ENCODE measurements around the gene LRRTM2.

The LRRTM2 gene

GRCh38 chr5:138837160-138837559 is 38.0 kb downstream of the LRRTM2 start:
- TF ChIP-seq ZBTB7A (IDR thresholded peaks at IDR 0.05; ENCODE audit: low read depth): no peak
- no peak for TF ChIP-seq TAF1 (IDR thresholded peaks at IDR 0.05; ENCODE audit: low read depth)
- no peak for TF ChIP-seq CREB1 (IDR thresholded peaks at IDR 0.05; ENCODE audit: low read depth)
- no peak for TF ChIP-seq YY1 (IDR thresholded peaks at IDR 0.05; ENCODE audit: low read depth)
- no peak for TF ChIP-seq FOXM1 (IDR thresholded peaks at IDR 0.05; ENCODE audit: borderline replicate concordance, low read depth)
- no peak for TF ChIP-seq EP300 (IDR thresholded peaks at IDR 0.05; ENCODE audit: borderline replicate concordance)
- TF ChIP-seq REST (IDR thresholded peaks at IDR 0.05; ENCODE audit: low read depth): no peak
- TF ChIP-seq RAD21 (IDR thresholded peaks at IDR 0.05; ENCODE audit: low read depth): no peak

GRCh38 chr5:138833726-138834480 is 41.2 kb downstream of the LRRTM2 start:
- TF ChIP-seq ZBTB7A (IDR thresholded peaks at IDR 0.05; ENCODE audit: low read depth) (no peak), USF1 (IDR thresholded peaks at IDR 0.05) (no peak), REST (IDR thresholded peaks at IDR 0.05; ENCODE audit: low read depth) (no peak), TCF12 (IDR thresholded peaks at IDR 0.05; ENCODE audit: low read depth) (no peak), MAX (IDR thresholded peaks at IDR 0.05) (no peak), RAD21 (IDR thresholded peaks at IDR 0.05; ENCODE audit: low read depth) (no peak), EGR1 (IDR thresholded peaks at IDR 0.05) (no peak), TEAD4 (IDR thresholded peaks at IDR 0.05) (no peak), EP300 (IDR thresholded peaks at IDR 0.05; ENCODE audit: borderline replicate concordance) (no peak), FOXM1 (IDR thresholded peaks at IDR 0.05; ENCODE audit: borderline replicate concordance, low read depth) (no peak), CEBPB (IDR thresholded peaks at IDR 0.05) (no peak), TAF1 (IDR thresholded peaks at IDR 0.05; ENCODE audit: low read depth) (no peak), CREB1 (IDR thresholded peaks at IDR 0.05; ENCODE audit: low read depth) (no peak), NFIC (IDR thresholded peaks at IDR 0.05) (no peak), YY1 (IDR thresholded peaks at IDR 0.05; ENCODE audit: low read depth) (no peak)

- TF ChIP-seq TEAD4 (IDR thresholded peaks at IDR 0.05): no peak
- no peak for TF ChIP-seq REST (IDR thresholded peaks at IDR 0.05; ENCODE audit: low read depth)
- TF ChIP-seq CREB1 (IDR thresholded peaks at IDR 0.05; ENCODE audit: low read depth): no peak
- TF ChIP-seq ZBTB7A (IDR thresholded peaks at IDR 0.05; ENCODE audit: low read depth): no peak
- no peak for TF ChIP-seq EGR1 (IDR thresholded peaks at IDR 0.05)
- no peak for TF ChIP-seq NFIC (IDR thresholded peaks at IDR 0.05)
- no peak for TF ChIP-seq RAD21 (IDR thresholded peaks at IDR 0.05; ENCODE audit: low read depth)
- TF ChIP-seq YY1 (IDR thresholded peaks at IDR 0.05; ENCODE audit: low read depth): no peak
Observed at GRCh38 chr5:138833080-138833479, 42.1 kb downstream of the LRRTM2 start.

GRCh38 chr5:138832218-138832617 is 42.9 kb downstream of the LRRTM2 start:
- TF ChIP-seq RAD21 (IDR thresholded peaks at IDR 0.05; ENCODE audit: low read depth) (no peak), REST (IDR thresholded peaks at IDR 0.05; ENCODE audit: low read depth) (no peak), EP300 (IDR thresholded peaks at IDR 0.05; ENCODE audit: borderline replicate concordance) (no peak), TAF1 (IDR thresholded peaks at IDR 0.05; ENCODE audit: low read depth) (no peak), EGR1 (IDR thresholded peaks at IDR 0.05) (no peak), TEAD4 (IDR thresholded peaks at IDR 0.05) (no peak), CREB1 (IDR thresholded peaks at IDR 0.05; ENCODE audit: low read depth) (no peak), TCF12 (IDR thresholded peaks at IDR 0.05; ENCODE audit: low read depth) (no peak), CEBPB (IDR thresholded peaks at IDR 0.05) (no peak), MAX (IDR thresholded peaks at IDR 0.05) (no peak), FOXM1 (IDR thresholded peaks at IDR 0.05; ENCODE audit: borderline replicate concordance, low read depth) (no peak), USF1 (IDR thresholded peaks at IDR 0.05) (no peak), NFIC (IDR thresholded peaks at IDR 0.05) (no peak), YY1 (IDR thresholded peaks at IDR 0.05; ENCODE audit: low read depth) (no peak), ZBTB7A (IDR thresholded peaks at IDR 0.05; ENCODE audit: low read depth) (no peak)

All from Ishikawa (cell line).